ENCODE data around the gene CHRNB2. TPM values are rescaled to one million over a fixed set of nuclear protein-coding genes. Genes with fewer than 3 reads are reported as not detected.

The CHRNB2 gene
- total RNA-seq, 1 experiment from 2014 or later = not detected

Other genes starting within 250 kb of the CHRNB2 start
- not detected in 2 replicates for gene AQP10, start 246.7 kb upstream of the CHRNB2 start, total RNA-seq (2014; rRNA removed; shearing (Covaris generic))
- gene ATP8B2, start 242.3 kb upstream of the CHRNB2 start, total RNA-seq (2014; rRNA removed; shearing (Covaris generic)) = 36.9 and 77.8 TPM in 2 replicates
- 22.4 and 32.6 TPM in 2 replicates for gene IL6R, start 162.4 kb upstream of the CHRNB2 start, total RNA-seq (2014; rRNA removed; shearing (Covaris generic))
- not detected in 2 replicates for gene TDRD10, start 65.6 kb upstream of the CHRNB2 start, total RNA-seq (2014; rRNA removed; shearing (Covaris generic))
- gene SHE, start 65.4 kb upstream of the CHRNB2 start, total RNA-seq (2014; rRNA removed; shearing (Covaris generic)) = not detected in 2 replicates
- 37.9 and 55.8 TPM in 2 replicates for gene UBE2Q1, start 9.1 kb upstream of the CHRNB2 start, total RNA-seq (2014; rRNA removed; shearing (Covaris generic))
- 54.4 and 82.6 TPM in 2 replicates for gene ADAR, start 40.4 kb downstream of the CHRNB2 start, total RNA-seq (2014; rRNA removed; shearing (Covaris generic))